GM19463 (cell line): ENCODE data around the gene PFKFB3.

ENCODE experiments used
- ATAC-seq: cut with Tn5 transposase; IDR thresholded peaks from one replicate; pipeline ENCODE4 v1.9.1; 2021; ENCODE audit warnings: mild to moderate bottlenecking, moderate library complexity; ENCODE audit not compliant: unreplicated experiment

Gene PFKFB3

GRCh38 chr10:6219494-6219836, 16.7 kb downstream of the PFKFB3 start:
- no peak for ATAC-seq

GRCh38 chr10:6220418-6221191, 17.9 kb downstream of the PFKFB3 start:
- ATAC-seq = no peak

GRCh38 chr10:6221192-6221940, 18.6 kb downstream of the PFKFB3 start:
- ATAC-seq = no peak

- no peak for ATAC-seq
These were observed 19.4 kb downstream of the PFKFB3 start for GRCh38 chr10:6221971-6222751.

GRCh38 chr10:6222755-6223154, 20.0 kb downstream of the PFKFB3 start:
- no peak for ATAC-seq

- ATAC-seq = no peak
These were observed 21.2 kb downstream of the PFKFB3 start for GRCh38 chr10:6223981-6224380.

GRCh38 chr10:6224781-6225180, 22.0 kb downstream of the PFKFB3 start:
- ATAC-seq = no peak

- no peak for ATAC-seq
These were observed 22.6 kb downstream of the PFKFB3 start for GRCh38 chr10:6225263-6225814.

GRCh38 chr10:6226216-6226615, 23.5 kb downstream of the PFKFB3 start:
- no peak for ATAC-seq

GRCh38 chr10:6227346-6227745, 24.6 kb downstream of the PFKFB3 start:
- no peak for ATAC-seq

- ATAC-seq = no peak
These were observed 25.3 kb downstream of the PFKFB3 start for GRCh38 chr10:6228010-6228511.

- ATAC-seq = no peak
These were observed 25.9 kb downstream of the PFKFB3 start for GRCh38 chr10:6228647-6229046.

- no peak for ATAC-seq
These were observed 26.6 kb downstream of the PFKFB3 start for GRCh38 chr10:6229290-6229689.

GRCh38 chr10:6229746-6230145, 27.0 kb downstream of the PFKFB3 start:
- no peak for ATAC-seq

GRCh38 chr10:6230315-6230714, 27.6 kb downstream of the PFKFB3 start:
- no peak for ATAC-seq

- ATAC-seq = no peak
These were observed 28.4 kb downstream of the PFKFB3 start for GRCh38 chr10:6231146-6231545.

GRCh38 chr10:6231730-6232129, 29.0 kb downstream of the PFKFB3 start:
- ATAC-seq = no peak

- no peak for ATAC-seq
These were observed 29.6 kb downstream of the PFKFB3 start for GRCh38 chr10:6232225-6232807.

- no peak for ATAC-seq
These were observed 30.4 kb downstream of the PFKFB3 start for GRCh38 chr10:6232846-6233724.
